Upper lobe of right lung (tissue), 1 donor: ENCODE results near the gene ODAD3. TPM values are rescaled to one million over a fixed set of nuclear protein-coding genes. Genes with fewer than 3 reads are reported as not detected.
A peak's percentile ranks its signal among the peaks of the same experiment; 100 is the strongest.
"Not testable (repeated sequence)": the region's sequence is repeated elsewhere in the genome, so short reads cannot be mapped to it uniquely, and the experiment has no call there.

ENCODE experiments used
- ATAC-seq: fragments of 200-7000 bp; cut with Tn5 transposase; one replicate; pipeline ENCODE4 v1.9.1; 2020; ENCODE audit warnings: mild to moderate bottlenecking, moderate library complexity
- DNase-seq: peaks from one replicate; pipeline ENCODE4 v3.0.0-alpha.2; 2020
- H3K27ac ChIP-seq: fragments of 200-600 bp; one replicate; pipeline ENCODE4 v1.8.0; 2022
- H3K27me3 ChIP-seq: fragments of 200-600 bp; one replicate; pipeline ENCODE4 v1.8.0; 2022; ENCODE audit warnings: mild to moderate bottlenecking
- H3K36me3 ChIP-seq: fragments of 200-600 bp; one replicate; pipeline ENCODE4 v1.8.0; 2022
- H3K4me1 ChIP-seq: fragments of 200-600 bp; one replicate; pipeline ENCODE4 v1.8.0; 2022
- H3K4me3 ChIP-seq: fragments of 200-600 bp; one replicate; pipeline ENCODE4 v1.8.0; 2022; ENCODE audit warnings: mild to moderate bottlenecking
- H3K9me3 ChIP-seq: fragments of 200-600 bp; one replicate; pipeline ENCODE4 v1.8.0; 2022
- CTCF ChIP-seq: fragments of 200-600 bp; IDR thresholded peaks from one replicate; pipeline ENCODE4 v1.8.0; 2022; ENCODE audit warnings: antibody characterized with exemption
- intact Hi-C: fragments of 100-400 bp; cut with DNase I; formaldehyde crosslinking; loops from one replicate; pipeline ENCODE4 v1.11.0; 2022
- total RNA-seq: library from RNA; stranded (reverse); fragmentation: NEBNext Ultra II Directional; extraction: Animal tissue kit (Norgen Biotek cat#: 25700); gene quantifications from one replicate; pipeline ENCODE4 v1.2.1, GENCODE V29; 2021
- donor health status: DM: no; HTN: yes; CAD: no; lungs with severe emphysema.

Gene ODAD3
- total RNA-seq, 1 donor from 2014 or later = 0.49 TPM

- no peak for DNase-seq
- no peak for ATAC-seq
- no peaks in the 10 kb centered on the region for H3K9me3 ChIP-seq
- no peak for TF ChIP-seq CTCF
- H3K27me3 ChIP-seq = peaks cover 16% of the 10 kb centered on the region
- no peaks in the 10 kb centered on the region for H3K4me1 ChIP-seq
- H3K4me3 ChIP-seq = no peak overlapping the region
- intact Hi-C loops = no loop called here
- no peaks in the 10 kb centered on the region for H3K36me3 ChIP-seq
- H3K27ac ChIP-seq = no peak overlapping the region
Observed at GRCh38 chr19:11475861-11476260, 40.9 kb upstream of the ODAD3 start.

- H3K27me3 ChIP-seq = peaks cover 11% of the 10 kb centered on the region
- H3K4me3 ChIP-seq, ATAC-seq, H3K4me1 ChIP-seq, H3K9me3 ChIP-seq, H3K27ac ChIP-seq, intact Hi-C loops, DNase-seq, H3K36me3 ChIP-seq: not testable (repeated sequence)
Observed at GRCh38 chr19:11475343-11475742, 40.4 kb upstream of the ODAD3 start.

GRCh38 chr19:11473725-11474124 is 38.8 kb upstream of the ODAD3 start:
- TF ChIP-seq CTCF = no peak
- DNase-seq = no peak
- no peaks in the 10 kb centered on the region for H3K27me3 ChIP-seq
- H3K4me1 ChIP-seq = no peaks in the 10 kb centered on the region
- no peak for ATAC-seq
- intact Hi-C loops = no loop called here
- no peak overlapping the region for H3K27ac ChIP-seq
- no peaks in the 10 kb centered on the region for H3K36me3 ChIP-seq
- H3K9me3 ChIP-seq = no peaks in the 10 kb centered on the region
- no peak overlapping the region for H3K4me3 ChIP-seq

GRCh38 chr19:11468266-11468845 is 33.4 kb upstream of the ODAD3 start:
- ATAC-seq, H3K4me3 ChIP-seq, H3K36me3 ChIP-seq, intact Hi-C loops, DNase-seq, H3K9me3 ChIP-seq, H3K27ac ChIP-seq, H3K27me3 ChIP-seq, H3K4me1 ChIP-seq: not testable (repeated sequence)

DNA sequence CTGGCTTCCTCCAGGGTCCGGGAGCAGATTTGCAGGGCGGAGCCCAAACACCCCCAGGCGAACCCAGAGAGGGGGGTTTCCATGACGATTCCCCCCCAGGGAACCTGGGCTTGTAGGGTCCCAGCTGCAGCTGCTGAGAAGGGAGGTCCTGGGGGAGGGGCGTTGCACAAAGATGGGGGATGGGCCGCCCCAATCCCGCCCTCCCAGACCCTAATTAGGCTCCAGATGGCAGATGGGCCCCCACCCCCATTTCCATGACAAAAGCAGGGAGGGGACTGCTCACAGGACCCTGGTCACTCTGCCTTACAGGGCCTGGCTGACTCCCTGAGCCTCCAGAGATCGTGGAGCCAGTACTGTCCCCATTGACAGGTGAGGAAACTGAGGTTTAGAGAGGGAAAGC is 30.7 kb upstream of the ODAD3 start:
- H3K9me3 ChIP-seq = no peaks in the 10 kb centered on the region
- DNase-seq (no peak), ATAC-seq (no peak)
- intact Hi-C loops = no loop called here
- H3K27me3 ChIP-seq = no peaks in the 10 kb centered on the region
- no peak overlapping the region for H3K27ac ChIP-seq
- TF ChIP-seq CTCF = no peak
- no peak overlapping the region for H3K4me3 ChIP-seq
- no peaks in the 10 kb centered on the region for H3K36me3 ChIP-seq
- no peaks in the 10 kb centered on the region for H3K4me1 ChIP-seq

DNA sequence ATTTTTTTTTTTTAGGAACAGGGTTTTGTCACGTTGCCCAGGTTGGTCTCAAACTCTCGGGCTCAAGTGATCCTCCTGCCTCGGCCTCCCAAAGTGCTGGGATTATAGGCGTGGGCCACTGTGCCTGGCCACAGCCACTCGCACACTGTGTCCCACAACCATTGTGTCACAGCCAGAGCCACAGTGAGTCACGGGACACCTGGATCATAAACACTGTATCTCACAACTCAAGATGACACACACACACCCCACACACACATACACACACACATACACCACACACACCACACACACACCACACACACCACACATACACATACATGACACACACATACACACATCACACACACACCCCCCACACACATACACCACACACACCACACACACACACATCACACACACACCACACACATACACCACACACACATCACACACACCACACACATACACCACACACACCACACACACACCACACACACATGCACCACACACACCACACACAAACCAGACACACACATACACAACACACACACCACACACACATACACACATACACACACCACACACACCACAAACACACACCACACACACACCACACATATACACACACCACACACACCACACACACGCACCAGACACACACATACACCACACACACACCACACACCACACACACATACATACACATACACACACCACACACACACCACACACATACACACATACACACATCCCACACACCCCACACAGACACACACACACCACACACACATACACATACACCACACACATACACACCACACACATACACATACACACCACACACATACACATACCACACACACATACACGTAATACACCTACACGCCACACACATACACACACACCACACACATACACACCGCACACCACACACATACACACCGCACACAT is 29.7 kb upstream of the ODAD3 start:
- DNase-seq = no peak
- no peaks in the 10 kb centered on the region for H3K4me1 ChIP-seq
- H3K27ac ChIP-seq = no peak overlapping the region
- H3K4me3 ChIP-seq = no peak overlapping the region
- intact Hi-C loops = no loop called here
- TF ChIP-seq CTCF = no peak
- peak; percentile 28 for ATAC-seq
- H3K27me3 ChIP-seq = no peaks in the 10 kb centered on the region
- H3K9me3 ChIP-seq = no peaks in the 10 kb centered on the region
- no peaks in the 10 kb centered on the region for H3K36me3 ChIP-seq
